Measurements from ENCODE around the gene KCNQ5. TPM values are rescaled to one million over a fixed set of nuclear protein-coding genes. Genes with fewer than 3 reads are reported as not detected.

Gene KCNQ5
- total RNA-seq, 1 experiment from 2014 or later: 2.0 TPM

DNA sequence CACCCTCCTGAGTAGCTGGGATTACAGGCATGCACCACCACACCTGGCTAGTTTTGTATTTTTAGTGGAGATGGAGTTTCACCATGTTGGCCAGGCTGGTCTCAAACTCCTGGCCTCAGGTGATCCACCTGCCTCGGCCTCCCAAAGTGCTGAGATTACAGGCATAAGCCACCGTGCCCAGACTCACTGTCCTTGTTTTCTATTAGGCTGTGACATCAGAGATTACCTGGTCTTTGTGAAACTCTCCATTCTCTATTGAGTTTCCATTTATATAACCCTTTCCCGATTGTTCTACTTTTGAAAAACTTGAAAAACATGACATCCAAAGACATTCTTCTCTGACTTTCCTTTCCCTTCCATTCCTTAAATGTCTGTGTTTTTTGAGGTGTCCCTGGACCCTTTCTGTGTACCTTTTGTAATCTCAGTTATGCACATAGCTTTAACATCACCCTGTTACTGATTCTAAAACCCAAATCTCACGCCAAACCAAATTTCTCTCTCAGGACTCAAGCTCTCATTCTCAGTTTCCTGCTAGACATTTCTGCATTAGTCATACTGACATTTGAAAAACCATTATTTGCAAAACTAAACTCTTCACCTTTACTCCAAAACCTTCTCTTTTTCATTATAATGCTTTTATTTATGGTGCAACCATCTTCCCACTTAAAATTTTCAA lies 466.4 kb downstream of the KCNQ5 start (continued):
- TF ChIP-seq FOXK1 (CRISPR knock-in tag; IDR thresholded peaks at IDR 0.05) (no peak), ETV6 (CRISPR knock-in tag; IDR thresholded peaks at IDR 0.05) (no peak)

DNA sequence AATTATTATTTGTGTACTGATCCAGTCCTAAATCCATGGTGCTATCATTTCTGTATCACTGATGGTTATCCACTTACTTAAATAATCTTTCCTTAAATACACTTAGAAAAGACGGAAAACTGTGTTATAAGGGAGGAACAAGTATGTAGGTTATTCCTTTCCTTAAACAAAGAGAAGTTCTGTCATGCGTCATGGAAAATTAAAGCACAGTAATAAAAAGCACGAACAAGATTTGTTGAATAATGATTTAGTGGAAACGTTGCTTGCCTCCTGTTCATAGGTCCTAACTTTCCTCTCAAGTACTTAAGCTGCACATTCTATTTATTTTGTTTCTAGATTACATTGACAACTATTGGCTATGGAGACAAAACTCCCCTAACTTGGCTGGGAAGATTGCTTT lies 483.1 kb downstream of the KCNQ5 start:
- Mint-ChIP-seq H3K4me3 (no peak overlapping the region), H3K27ac (no peak overlapping the region), H3K9me3 (peaks cover 15% of the 10 kb centered on the region), H3K27me3 (ENCODE audit: low read depth) (no peaks in the 10 kb centered on the region), H3K36me3 (peaks cover 2% of the 10 kb centered on the region), H3K4me1 (no peaks in the 10 kb centered on the region)
- DNase-seq (ENCODE audit: low spot score): no peak
- ChIA-PET CTCF (no interaction called here), POLR2A (no interaction called here)
- no peak for ATAC-seq
- TF ChIP-seq TP53 (CRISPR knock-in tag; IDR thresholded peaks at IDR 0.05): no peak
- TF ChIP-seq, protein P1, sequence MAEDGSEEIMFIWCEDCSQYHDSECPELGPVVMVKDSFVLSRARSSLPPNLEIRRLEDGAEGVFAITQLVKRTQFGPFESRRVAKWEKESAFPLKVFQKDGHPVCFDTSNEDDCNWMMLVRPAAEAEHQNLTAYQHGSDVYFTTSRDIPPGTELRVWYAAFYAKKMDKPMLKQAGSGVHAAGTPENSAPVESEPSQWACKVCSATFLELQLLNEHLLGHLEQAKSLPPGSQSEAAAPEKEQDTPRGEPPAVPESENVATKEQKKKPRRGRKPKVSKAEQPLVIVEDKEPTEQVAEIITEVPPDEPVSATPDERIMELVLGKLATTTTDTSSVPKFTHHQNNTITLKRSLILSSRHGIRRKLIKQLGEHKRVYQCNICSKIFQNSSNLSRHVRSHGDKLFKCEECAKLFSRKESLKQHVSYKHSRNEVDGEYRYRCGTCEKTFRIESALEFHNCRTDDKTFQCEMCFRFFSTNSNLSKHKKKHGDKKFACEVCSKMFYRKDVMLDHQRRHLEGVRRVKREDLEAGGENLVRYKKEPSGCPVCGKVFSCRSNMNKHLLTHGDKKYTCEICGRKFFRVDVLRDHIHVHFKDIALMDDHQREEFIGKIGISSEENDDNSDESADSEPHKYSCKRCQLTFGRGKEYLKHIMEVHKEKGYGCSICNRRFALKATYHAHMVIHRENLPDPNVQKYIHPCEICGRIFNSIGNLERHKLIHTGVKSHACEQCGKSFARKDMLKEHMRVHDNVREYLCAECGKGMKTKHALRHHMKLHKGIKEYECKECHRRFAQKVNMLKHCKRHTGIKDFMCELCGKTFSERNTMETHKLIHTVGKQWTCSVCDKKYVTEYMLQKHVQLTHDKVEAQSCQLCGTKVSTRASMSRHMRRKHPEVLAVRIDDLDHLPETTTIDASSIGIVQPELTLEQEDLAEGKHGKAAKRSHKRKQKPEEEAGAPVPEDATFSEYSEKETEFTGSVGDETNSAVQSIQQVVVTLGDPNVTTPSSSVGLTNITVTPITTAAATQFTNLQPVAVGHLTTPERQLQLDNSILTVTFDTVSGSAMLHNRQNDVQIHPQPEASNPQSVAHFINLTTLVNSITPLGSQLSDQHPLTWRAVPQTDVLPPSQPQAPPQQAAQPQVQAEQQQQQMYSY (CRISPR knock-in tag; IDR thresholded peaks at IDR 0.05): no peak
- no peak for TF ChIP-seq TEAD1 (CRISPR knock-in tag; IDR thresholded peaks at IDR 0.05)
- TF ChIP-seq NFYB (CRISPR knock-in tag; conservative IDR thresholded peaks at IDR 0.05; ENCODE audit: low read depth): no peak
- TF ChIP-seq ZNF317 (CRISPR knock-in tag; IDR thresholded peaks at IDR 0.05; ENCODE audit: borderline replicate concordance, low read depth): no peak
- TF ChIP-seq, protein P2, sequence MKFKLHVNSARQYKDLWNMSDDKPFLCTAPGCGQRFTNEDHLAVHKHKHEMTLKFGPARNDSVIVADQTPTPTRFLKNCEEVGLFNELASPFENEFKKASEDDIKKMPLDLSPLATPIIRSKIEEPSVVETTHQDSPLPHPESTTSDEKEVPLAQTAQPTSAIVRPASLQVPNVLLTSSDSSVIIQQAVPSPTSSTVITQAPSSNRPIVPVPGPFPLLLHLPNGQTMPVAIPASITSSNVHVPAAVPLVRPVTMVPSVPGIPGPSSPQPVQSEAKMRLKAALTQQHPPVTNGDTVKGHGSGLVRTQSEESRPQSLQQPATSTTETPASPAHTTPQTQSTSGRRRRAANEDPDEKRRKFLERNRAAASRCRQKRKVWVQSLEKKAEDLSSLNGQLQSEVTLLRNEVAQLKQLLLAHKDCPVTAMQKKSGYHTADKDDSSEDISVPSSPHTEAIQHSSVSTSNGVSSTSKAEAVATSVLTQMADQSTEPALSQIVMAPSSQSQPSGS (CRISPR knock-in tag; IDR thresholded peaks at IDR 0.05; ENCODE audit: borderline replicate concordance, low read depth): no peak
- TF ChIP-seq CREM (CRISPR knock-in tag; IDR thresholded peaks at IDR 0.05): no peak
- no peak for TF ChIP-seq NR1H2 (CRISPR knock-in tag; IDR thresholded peaks at IDR 0.05)
- TF ChIP-seq ZNF232 (CRISPR knock-in tag; IDR thresholded peaks at IDR 0.05): no peak
- TF ChIP-seq RORB (CRISPR knock-in tag; IDR thresholded peaks at IDR 0.05): no peak
- no peak for TF ChIP-seq CBFB (CRISPR knock-in tag; IDR thresholded peaks at IDR 0.05; ENCODE audit: low read depth)
- TF ChIP-seq GRHL2 (CRISPR knock-in tag; IDR thresholded peaks at IDR 0.05; ENCODE audit: insufficient replicate concordance, severe bottlenecking): no peak
- TF ChIP-seq, protein P3, sequence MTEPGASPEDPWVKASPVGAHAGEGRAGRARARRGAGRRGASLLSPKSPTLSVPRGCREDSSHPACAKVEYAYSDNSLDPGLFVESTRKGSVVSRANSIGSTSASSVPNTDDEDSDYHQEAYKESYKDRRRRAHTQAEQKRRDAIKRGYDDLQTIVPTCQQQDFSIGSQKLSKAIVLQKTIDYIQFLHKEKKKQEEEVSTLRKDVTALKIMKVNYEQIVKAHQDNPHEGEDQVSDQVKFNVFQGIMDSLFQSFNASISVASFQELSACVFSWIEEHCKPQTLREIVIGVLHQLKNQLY (CRISPR knock-in tag; IDR thresholded peaks at IDR 0.05): no peak
- TF ChIP-seq SP1 (CRISPR knock-in tag; conservative IDR thresholded peaks at IDR 0.05): no peak
- TF ChIP-seq IRF2 (CRISPR knock-in tag; IDR thresholded peaks at IDR 0.05; ENCODE audit: borderline replicate concordance, low read depth): no peak
- no peak for TF ChIP-seq FOXK1 (CRISPR knock-in tag; IDR thresholded peaks at IDR 0.05)
- TF ChIP-seq GABPB1 (CRISPR knock-in tag; IDR thresholded peaks at IDR 0.05): no peak
- TF ChIP-seq CREB1 (CRISPR knock-in tag; IDR thresholded peaks at IDR 0.05): no peak

DNA sequence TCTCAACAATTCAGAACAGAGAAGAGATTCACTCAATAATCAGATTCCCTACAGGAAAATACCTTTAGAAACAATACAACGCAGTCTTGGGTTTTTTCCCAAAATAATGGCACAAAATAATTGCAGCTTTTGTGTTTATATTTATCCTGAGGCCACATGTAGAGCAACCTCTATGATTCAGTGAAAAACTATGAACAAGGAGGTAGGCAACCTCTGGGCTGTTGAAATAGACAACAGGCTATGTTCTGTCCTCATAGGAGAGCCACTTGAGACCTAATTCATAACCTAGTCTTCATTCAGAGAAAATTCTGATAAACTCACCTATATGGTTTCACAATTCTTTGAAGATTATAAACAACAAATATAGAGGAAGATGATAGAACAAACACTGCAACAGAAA lies 485.2 kb downstream of the KCNQ5 start:
- no peak overlapping the region for H3K4me3 Mint-ChIP-seq
- H3K4me1 Mint-ChIP-seq: no peaks in the 10 kb centered on the region
- H3K27me3 Mint-ChIP-seq (ENCODE audit: low read depth): no peaks in the 10 kb centered on the region
- H3K9me3 Mint-ChIP-seq: peaks cover 6% of the 10 kb centered on the region
- no peaks in the 10 kb centered on the region for H3K36me3 Mint-ChIP-seq
- ChIA-PET CTCF (no interaction called here), POLR2A (no interaction called here)
- no peak for DNase-seq (ENCODE audit: low spot score)
- no peak for ATAC-seq
- H3K27ac Mint-ChIP-seq: no peak overlapping the region
- TF ChIP-seq, protein P4, sequence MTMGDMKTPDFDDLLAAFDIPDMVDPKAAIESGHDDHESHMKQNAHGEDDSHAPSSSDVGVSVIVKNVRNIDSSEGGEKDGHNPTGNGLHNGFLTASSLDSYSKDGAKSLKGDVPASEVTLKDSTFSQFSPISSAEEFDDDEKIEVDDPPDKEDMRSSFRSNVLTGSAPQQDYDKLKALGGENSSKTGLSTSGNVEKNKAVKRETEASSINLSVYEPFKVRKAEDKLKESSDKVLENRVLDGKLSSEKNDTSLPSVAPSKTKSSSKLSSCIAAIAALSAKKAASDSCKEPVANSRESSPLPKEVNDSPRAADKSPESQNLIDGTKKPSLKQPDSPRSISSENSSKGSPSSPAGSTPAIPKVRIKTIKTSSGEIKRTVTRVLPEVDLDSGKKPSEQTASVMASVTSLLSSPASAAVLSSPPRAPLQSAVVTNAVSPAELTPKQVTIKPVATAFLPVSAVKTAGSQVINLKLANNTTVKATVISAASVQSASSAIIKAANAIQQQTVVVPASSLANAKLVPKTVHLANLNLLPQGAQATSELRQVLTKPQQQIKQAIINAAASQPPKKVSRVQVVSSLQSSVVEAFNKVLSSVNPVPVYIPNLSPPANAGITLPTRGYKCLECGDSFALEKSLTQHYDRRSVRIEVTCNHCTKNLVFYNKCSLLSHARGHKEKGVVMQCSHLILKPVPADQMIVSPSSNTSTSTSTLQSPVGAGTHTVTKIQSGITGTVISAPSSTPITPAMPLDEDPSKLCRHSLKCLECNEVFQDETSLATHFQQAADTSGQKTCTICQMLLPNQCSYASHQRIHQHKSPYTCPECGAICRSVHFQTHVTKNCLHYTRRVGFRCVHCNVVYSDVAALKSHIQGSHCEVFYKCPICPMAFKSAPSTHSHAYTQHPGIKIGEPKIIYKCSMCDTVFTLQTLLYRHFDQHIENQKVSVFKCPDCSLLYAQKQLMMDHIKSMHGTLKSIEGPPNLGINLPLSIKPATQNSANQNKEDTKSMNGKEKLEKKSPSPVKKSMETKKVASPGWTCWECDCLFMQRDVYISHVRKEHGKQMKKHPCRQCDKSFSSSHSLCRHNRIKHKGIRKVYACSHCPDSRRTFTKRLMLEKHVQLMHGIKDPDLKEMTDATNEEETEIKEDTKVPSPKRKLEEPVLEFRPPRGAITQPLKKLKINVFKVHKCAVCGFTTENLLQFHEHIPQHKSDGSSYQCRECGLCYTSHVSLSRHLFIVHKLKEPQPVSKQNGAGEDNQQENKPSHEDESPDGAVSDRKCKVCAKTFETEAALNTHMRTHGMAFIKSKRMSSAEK (CRISPR knock-in tag; IDR thresholded peaks at IDR 0.05; ENCODE audit: borderline replicate concordance): no peak
- TF ChIP-seq MYBL2 (CRISPR knock-in tag; IDR thresholded peaks at IDR 0.05) (no peak), FOXP1 (CRISPR knock-in tag; IDR thresholded peaks at IDR 0.05; ENCODE audit: borderline replicate concordance) (no peak), FOXJ3 (CRISPR knock-in tag; IDR thresholded peaks at IDR 0.05; ENCODE audit: borderline replicate concordance) (no peak), ZNF138 (CRISPR knock-in tag; conservative IDR thresholded peaks at IDR 0.05) (no peak), FOXK1 (CRISPR knock-in tag; IDR thresholded peaks at IDR 0.05) (no peak), EMX1 (CRISPR knock-in tag; IDR thresholded peaks at IDR 0.05) (no peak)

All from WTC11 (cell line).